NCI-H460 (cell line): ENCODE results near the gene CTCF. TPM values are rescaled to one million over a fixed set of nuclear protein-coding genes. Genes with fewer than 3 reads are reported as not detected.

Experiments used
- DNase-seq: peaks from one replicate; pipeline ENCODE4 v3.0.0-alpha.2; 2016; ENCODE audit warnings: low read depth; ENCODE audit errors: extremely low read depth
- total RNA-seq: library from RNA; depleted of rRNA; stranded (reverse); fragments of >200 nt; shearing (Covaris generic); gene quantifications from 2 replicates; pipeline ENCODE4 v1.2.3, GENCODE V29; 2014

Gene CTCF
- total RNA-seq, 1 experiment from 2014 or later: 55.9 TPM

DNA sequence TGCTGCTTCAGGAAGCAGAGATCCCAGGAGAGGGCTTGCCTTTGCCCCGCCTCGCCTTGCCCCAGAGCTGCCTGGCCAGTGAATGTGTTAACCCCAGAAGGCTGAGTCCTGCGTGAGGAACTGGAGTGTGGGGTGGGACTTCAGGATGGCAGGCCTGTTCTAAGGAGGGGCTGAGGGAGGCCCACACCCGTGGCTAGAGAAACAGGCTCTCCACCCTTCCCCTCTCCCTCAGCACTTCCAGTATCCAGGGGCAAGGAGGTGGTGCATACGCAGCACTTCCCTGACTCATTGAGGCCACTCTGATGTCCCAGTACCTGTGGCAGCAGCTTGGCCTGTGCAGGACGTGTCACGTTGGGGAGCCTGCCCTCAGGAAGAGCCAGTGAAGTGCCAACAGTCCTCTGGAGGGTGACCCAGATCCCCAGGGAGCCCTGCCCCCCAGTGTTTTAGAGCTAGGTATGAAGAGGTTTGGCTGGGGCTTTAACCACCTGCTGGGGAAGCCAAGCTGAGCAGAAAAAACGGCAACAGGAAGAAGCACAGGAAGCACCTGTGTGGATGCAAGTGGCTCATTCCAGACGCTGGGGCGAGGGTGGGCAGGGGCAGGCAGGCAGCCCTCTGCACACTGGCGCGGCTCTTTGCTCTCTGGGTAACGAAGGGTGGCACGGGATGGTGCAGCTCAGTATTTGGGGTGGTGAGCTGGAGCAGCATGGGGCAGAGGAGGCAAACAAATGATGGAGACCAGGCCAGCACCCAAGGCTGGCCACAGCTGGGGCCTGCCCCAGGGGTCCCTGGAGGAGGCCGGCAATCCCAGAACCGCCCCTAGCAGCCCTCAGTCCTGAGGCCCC lies 14.7 kb upstream of the CTCF start:
- no peak for DNase-seq

- no peak for DNase-seq
Measured at GRCh38 chr16:67548265-67549126, 13.8 kb upstream of the CTCF start.

- DNase-seq: no peak
Measured at GRCh38 chr16:67549240-67549639, 13.1 kb upstream of the CTCF start.

DNA sequence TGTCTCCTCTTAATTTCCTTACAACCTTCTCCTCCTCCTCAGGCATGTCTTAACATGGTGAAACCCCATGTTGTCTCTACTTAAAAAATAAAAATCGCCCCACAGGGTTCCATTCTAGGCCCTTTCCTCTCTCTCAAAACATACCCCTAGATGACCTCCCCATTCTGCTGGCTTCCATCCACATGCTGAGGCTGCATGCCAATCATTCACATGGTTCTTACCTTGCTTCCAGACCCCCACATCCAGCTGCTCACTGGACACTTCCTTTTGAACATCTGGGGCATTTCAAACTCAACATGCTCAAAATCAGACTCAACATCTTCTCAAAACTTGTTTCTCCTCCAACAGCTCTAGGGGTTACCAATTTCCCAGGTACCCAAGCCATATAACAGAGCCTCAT lies 12.4 kb upstream of the CTCF start:
- DNase-seq: no peak

DNA sequence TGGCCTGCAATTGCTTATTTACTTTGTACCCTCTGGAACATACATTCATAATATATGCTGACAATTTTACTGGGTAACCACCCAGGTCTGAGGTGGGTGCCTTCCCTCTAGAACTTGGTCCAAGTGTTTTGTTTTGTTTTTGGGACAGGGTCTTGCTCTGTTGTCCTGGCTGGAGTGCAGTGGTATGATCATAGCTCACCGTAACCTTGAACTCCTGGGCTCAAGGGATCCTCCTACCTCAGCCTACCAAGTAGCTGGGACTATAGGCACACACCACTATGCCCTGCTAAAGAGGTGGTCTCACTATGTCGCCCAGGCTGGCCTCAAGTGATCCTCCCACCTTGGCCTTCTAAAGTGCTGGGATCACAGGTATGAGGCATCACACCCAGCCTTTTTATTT lies 11.2 kb upstream of the CTCF start:
- no peak for DNase-seq

DNA sequence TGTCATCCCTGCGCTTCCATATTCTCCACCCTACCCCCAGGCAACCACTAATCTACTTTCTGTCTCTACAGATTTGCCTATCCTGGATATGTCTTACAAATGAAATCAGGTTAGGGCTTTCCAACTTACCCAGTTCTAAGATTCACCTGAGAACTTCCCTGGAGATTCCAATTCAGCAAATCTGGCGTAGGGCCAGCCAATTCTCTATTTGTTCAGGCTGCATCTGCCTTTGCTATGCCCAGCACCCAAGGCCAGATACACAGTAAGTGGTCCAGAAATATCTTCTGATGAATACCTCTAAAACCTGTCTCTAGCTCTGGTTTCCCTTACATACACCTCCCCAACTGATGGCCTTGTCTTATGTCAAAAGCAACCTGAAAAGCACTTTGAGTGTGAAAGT lies 10.4 kb upstream of the CTCF start:
- no peak for DNase-seq

GRCh38 chr16:67552476-67552875 lies 9.8 kb upstream of the CTCF start:
- DNase-seq: no peak

DNA sequence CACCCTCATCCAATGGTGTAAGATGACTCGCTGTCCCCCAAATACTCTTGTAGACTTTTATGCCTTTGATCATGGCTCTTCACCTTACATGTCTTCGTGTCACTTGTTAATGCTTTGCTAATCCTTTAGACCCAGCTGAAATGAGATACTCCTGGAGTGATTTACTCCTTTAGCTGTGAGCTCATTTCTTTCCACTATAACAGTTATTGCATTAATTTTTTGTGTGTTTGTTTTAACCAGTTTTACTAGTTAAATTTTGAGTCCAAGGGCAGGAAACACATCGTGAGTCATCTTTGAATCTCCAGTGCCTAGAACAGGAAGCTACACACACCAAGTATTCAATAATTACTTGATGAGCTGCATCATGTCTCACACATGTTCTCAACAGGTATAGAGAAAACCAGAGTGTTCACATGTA lies 6.5 kb upstream of the CTCF start:
- DNase-seq: no peak

- DNase-seq: no peak
Measured at GRCh38 chr16:67558859-67559258, 3.5 kb upstream of the CTCF start.

GRCh38 chr16:67560827-67561342 lies 1.4 kb upstream of the CTCF start:
- no peak for DNase-seq

- DNase-seq: no peak
Measured at GRCh38 chr16:67561501-67561823, 864 bp upstream of the CTCF start.

DNA sequence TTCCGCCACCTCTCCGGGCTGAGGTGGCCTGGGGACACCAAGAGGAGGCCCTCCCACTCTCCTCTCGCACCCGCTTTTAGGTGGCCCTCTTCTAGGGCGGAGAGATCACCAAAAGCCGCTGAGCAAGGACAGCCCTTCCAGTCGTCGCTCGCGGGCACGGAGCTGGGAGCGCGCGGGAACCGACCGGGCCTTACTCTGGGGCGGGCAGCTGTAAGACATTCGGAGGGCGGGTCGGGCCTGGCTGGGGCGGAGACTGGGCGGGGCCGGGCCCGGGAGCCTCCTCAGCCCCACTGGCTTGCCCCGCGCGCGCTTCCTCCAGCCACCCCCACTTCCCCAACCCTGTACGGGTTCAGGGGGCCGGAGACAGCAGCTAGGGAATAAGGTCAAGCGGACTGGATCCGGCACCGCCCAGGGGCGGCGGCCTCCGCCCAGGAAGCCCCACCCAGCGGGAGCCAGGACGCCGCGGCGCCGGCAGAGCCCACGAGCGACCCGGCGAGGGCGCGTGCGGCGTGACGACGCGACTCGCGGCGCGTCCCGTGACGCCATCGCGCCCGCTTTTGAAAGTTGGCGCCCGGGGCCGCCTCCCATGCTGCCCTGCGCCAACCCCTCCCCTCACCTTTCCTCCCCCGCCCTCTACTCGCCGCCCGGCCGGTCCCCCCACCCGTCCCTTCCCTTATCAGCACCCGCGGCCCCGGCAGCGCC lies 351 bp upstream of the CTCF start:
- peak; percentile 98 for DNase-seq

DNA sequence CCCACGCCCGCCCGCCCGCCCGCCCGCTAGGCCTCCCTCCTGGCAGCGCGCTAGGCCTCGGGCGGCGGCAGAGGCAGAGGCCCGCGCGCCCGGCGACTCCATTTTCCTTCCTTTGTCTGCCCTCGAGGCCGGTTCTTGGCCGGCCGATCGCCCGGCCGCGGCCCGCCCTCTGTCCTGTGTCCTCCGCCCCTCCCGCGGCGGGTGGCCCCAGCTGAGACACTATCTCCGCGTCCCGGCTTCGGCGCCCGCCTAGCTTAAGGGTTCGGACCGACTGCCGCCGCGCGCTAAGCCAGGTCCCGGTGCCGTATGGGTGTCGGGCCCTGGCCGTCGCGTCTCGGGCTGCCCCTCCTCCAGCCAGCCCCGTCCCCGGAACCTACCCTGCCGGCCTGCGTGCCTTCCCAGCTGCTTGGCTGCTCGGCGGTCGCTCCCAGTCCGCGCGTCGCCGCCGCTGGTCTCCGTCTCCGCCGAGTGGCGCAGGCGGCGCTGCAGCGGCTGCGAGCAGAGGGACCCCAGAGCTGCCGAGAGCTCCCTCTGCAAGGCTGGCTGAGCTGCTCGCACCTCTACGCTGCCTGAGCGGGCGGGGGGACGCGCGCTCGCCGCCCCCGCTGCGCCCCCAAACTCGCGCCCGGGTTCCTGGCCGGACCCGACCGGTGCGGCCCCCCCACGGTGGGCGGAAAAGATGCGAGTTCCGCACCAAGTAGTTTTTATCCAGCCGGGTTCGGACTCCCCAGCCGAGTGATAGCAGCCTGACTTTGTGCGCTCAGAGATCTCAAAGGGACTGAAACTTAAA lies 787 bp downstream of the CTCF start:
- peak; percentile 36 for DNase-seq

GRCh38 chr16:67563708-67564468 lies 1.6 kb downstream of the CTCF start:
- peak; percentile 35 for DNase-seq

DNA sequence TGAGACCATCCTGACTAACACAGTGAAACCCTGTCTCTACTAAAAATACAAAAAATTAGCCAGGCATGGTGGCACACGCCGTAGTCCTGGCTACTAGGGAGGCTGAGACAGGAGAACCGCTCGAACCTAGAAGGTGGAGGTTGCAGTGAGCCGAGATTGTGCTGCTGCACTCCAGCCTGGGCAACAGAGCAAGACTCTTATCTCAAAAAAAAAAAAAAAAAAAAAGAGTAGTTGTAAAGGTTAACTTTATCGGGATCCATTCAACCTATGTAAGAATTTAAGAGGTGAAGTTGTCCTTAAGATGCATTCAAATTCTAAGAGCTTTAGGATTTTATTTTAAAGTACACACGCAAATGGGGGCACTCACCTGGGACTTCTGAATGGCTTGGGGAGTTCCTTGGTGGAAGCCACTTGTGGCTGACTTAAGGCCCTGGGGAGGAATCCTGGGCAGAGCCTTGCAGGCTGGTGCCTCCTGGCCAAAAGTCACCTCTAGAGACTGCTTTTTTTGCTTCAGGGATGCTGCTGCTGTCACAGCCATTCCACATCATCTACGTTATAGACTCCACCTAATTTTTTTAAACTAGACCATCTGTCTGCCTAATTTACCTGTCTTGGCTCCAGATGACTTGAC lies 3.3 kb downstream of the CTCF start:
- DNase-seq: no peak

DNA sequence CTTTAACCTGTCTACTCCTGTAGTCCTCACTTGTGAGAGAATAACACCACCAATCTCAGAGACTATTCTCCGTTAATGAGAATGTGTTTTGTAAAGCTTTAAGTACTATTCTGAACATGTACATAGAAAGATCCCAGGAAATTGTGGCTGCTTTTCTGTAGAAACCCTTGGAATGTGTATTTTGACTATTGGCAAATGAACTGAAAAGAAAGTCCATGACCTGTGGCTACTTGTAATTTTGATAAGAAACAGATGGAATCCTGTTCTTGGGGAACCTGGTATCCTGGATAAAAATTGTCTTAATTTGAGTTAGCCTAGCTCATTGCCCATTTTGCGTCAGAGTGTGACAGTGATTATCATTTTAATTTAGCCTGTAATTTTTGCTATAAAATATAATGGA lies 9.1 kb downstream of the CTCF start:
- no peak for DNase-seq

GRCh38 chr16:67571981-67572431 lies 9.7 kb downstream of the CTCF start:
- DNase-seq: no peak

DNA sequence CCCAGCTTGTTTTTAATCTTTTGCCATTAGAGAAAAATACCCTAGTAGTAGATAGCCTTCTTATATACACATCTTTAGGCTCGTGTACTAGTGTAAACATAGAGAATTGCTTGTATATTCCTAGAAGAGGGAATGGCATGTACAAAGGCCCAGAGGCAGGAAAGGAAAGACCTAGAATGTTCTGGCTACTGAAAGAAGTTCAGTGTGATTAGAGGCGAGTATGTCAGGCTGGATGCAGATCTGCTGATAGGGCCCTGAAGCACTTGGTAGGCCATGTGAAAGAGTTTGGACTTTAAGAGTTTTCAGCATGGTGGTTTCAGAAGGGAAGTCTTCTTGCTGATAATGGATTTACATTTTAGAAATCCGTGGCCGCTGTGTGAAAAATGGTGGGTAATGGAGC lies 17.4 kb downstream of the CTCF start:
- no peak for DNase-seq

- no peak for DNase-seq
Measured at GRCh38 chr16:67580202-67580601, 17.9 kb downstream of the CTCF start.
